ENCODE results near the gene SYNJ2. TPM values are rescaled to one million over a fixed set of nuclear protein-coding genes. Genes with fewer than 3 reads are reported as not detected.

The SYNJ2 gene
- total and polyA plus RNA-seq, 2 experiments from 2014 or later: 2.8 to 5.6 TPM

DNA sequence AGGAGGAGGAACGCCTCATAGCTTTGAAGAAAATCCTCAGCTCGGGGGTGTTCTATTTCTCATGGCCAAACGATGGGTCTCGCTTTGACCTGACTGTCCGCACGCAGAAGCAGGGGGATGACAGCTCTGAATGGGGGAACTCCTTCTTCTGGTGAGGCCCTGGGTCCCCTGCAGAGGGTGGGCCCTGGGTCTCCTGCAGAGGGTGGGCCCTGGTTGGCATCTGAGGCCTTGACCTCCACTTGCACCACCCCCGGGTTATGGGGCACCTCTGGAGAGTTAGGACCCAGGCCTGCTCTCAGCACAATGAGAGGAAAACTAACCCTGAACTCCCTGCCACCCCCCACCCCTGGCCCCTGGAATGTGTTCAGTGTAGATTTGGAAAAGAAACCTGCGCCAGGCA lies 47.2 kb downstream of the SYNJ2 start (continued):
- no peak for TF ChIP-seq CTCF (conservative IDR thresholded peaks at IDR 0.05; ENCODE audit: low read depth in 2 of 2)
- TF ChIP-seq, protein P1, sequence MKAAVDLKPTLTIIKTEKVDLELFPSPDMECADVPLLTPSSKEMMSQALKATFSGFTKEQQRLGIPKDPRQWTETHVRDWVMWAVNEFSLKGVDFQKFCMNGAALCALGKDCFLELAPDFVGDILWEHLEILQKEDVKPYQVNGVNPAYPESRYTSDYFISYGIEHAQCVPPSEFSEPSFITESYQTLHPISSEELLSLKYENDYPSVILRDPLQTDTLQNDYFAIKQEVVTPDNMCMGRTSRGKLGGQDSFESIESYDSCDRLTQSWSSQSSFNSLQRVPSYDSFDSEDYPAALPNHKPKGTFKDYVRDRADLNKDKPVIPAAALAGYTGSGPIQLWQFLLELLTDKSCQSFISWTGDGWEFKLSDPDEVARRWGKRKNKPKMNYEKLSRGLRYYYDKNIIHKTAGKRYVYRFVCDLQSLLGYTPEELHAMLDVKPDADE (IDR thresholded peaks at IDR 0.05): no peak
- no peak for TF ChIP-seq STAT1 (IDR thresholded peaks at IDR 0.05; ENCODE audit: unreplicated experiment)
- no peak for TF ChIP-seq POLR2AphosphoS5 (IDR thresholded peaks at IDR 0.05; ENCODE audit: low read depth)

DNA sequence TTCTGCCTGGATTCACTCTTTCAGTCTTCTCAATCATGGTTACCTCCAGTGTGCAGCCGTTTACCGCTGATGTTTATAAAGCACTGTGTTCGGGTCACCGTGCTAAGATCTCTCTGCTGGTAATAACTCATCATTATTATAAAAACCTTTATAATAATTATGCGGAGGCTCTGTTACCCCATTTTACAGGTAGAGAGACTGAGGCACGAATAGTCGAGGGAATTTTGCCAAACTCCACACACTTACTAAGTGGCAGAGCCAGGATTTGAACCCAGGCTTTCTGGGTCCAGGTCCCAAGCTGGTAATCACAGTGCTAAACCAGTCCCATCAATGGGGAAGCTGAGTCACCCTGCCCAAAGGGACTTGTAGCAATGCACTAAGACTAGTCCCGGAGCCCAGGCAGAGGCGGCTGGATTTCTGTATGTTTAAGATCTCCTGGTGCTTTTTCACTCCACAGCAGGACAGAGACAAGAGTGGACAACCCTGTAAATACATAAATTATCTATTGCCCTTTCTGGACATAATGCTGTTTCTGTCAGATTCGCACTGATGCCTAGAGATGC lies 48.1 kb downstream of the SYNJ2 start:
- H3K4me1 ChIP-seq (ENCODE audit: insufficient read depth): no peaks in the 10 kb centered on the region; the same call in 1 of the 2 replicates
- no peak overlapping the region for H3K4me3 ChIP-seq
- peaks cover 21% of the 10 kb centered on the region for H3K27me3 Mint-ChIP-seq (ENCODE audit: insufficient read depth, low read depth, poor library complexity)
- H3K9me2 ChIP-seq (ENCODE audit: insufficient read depth): no peaks in the 10 kb centered on the region
- H3K27me3 ChIP-seq (ENCODE audit: insufficient read depth): no peaks in the 10 kb centered on the region
- DNase-seq (ENCODE audit: low spot score): no peak
- no peak overlapping the region for H3K4me2 ChIP-seq
- no peaks in the 10 kb centered on the region for H3K9me3 Mint-ChIP-seq
- no peak overlapping the region for H3K27ac Mint-ChIP-seq
- H3K36me3 Mint-ChIP-seq (ENCODE audit: low read depth): peaks cover 5% of the 10 kb centered on the region; the same call in 2 of the 3 replicates
- TF ChIP-seq STAT1 (IDR thresholded peaks at IDR 0.05; ENCODE audit: unreplicated experiment) (no peak), EZH2phosphoT487 (IDR thresholded peaks at IDR 0.05; ENCODE audit: unreplicated experiment) (no peak), ZNF114 (CRISPR knock-in tag; IDR thresholded peaks at IDR 0.05) (no peak)
- TF ChIP-seq, protein P2, sequence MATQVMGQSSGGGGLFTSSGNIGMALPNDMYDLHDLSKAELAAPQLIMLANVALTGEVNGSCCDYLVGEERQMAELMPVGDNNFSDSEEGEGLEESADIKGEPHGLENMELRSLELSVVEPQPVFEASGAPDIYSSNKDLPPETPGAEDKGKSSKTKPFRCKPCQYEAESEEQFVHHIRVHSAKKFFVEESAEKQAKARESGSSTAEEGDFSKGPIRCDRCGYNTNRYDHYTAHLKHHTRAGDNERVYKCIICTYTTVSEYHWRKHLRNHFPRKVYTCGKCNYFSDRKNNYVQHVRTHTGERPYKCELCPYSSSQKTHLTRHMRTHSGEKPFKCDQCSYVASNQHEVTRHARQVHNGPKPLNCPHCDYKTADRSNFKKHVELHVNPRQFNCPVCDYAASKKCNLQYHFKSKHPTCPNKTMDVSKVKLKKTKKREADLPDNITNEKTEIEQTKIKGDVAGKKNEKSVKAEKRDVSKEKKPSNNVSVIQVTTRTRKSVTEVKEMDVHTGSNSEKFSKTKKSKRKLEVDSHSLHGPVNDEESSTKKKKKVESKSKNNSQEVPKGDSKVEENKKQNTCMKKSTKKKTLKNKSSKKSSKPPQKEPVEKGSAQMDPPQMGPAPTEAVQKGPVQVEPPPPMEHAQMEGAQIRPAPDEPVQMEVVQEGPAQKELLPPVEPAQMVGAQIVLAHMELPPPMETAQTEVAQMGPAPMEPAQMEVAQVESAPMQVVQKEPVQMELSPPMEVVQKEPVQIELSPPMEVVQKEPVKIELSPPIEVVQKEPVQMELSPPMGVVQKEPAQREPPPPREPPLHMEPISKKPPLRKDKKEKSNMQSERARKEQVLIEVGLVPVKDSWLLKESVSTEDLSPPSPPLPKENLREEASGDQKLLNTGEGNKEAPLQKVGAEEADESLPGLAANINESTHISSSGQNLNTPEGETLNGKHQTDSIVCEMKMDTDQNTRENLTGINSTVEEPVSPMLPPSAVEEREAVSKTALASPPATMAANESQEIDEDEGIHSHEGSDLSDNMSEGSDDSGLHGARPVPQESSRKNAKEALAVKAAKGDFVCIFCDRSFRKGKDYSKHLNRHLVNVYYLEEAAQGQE (IDR thresholded peaks at IDR 0.05; ENCODE audit: unreplicated experiment): no peak
- H3F3A ChIP-seq (replicated peaks; ENCODE audit: low read depth): no peaks in the 10 kb centered on the region
- ATAC-seq: no peak
- H3K4me1 Mint-ChIP-seq: peaks cover 33% of the 10 kb centered on the region
- no peaks in the 10 kb centered on the region for H4K20me1 ChIP-seq (replicated peaks; ENCODE audit: insufficient read depth)
- H3K27ac ChIP-seq (ENCODE audit: low read depth): no peak overlapping the region
- H2AFZ ChIP-seq: no peak overlapping the region
- H3K79me2 ChIP-seq (replicated peaks; ENCODE audit: insufficient read depth): no peaks in the 10 kb centered on the region
- no peaks in the 10 kb centered on the region for H3K36me3 ChIP-seq (ENCODE audit: insufficient read depth)
- H3K4me3 Mint-ChIP-seq: no peak overlapping the region

All from GM23338 (cell line).